Esophagus (tissue), 2 donors: ENCODE data around the gene NCAPD3. TPM values are rescaled to one million over a fixed set of nuclear protein-coding genes. Genes with fewer than 3 reads are reported as not detected.
A peak's percentile ranks its signal among the peaks of the same experiment; 100 is the strongest.

ENCODE experiments used
- H3K27ac ChIP-seq, 2 donors: one replicate each; pipeline ENCODE4 v1.5.1; 2013; ENCODE audit warnings: low read depth in 2 of 2, mild to moderate bottlenecking in 2 of 2, inconsistent platforms in 1 of 2, low read length in 1 of 2, moderate library complexity in 1 of 2
- H3K27me3 ChIP-seq, 2 donors: one replicate each; pipeline ENCODE4 v1.6.1; 2013; ENCODE audit warnings: low read length in 2 of 2, control low read depth in 1 of 2, mild to moderate bottlenecking in 1 of 2; ENCODE audit not compliant: insufficient read depth in 2 of 2, control insufficient read depth in 1 of 2
- H3K36me3 ChIP-seq, 2 donors: one replicate each; pipeline ENCODE4 v1.6.1; 2013; ENCODE audit warnings: low read length in 1 of 2; ENCODE audit not compliant: control insufficient read depth in 2 of 2, insufficient read depth in 2 of 2
- H3K4me1 ChIP-seq, 2 donors: one replicate each; pipeline ENCODE4 v1.6.1; 2013; ENCODE audit warnings: low read length in 1 of 2; ENCODE audit not compliant: control insufficient read depth in 2 of 2, insufficient read depth in 2 of 2
- H3K4me3 ChIP-seq, 2 donors: one replicate each; pipeline ENCODE4 v1.5.1; 2013; ENCODE audit warnings: low read length in 2 of 2, mild to moderate bottlenecking in 2 of 2, low read depth in 1 of 2, moderate library complexity in 1 of 2
- H3K9me3 ChIP-seq, 2 donors: one replicate each; pipeline ENCODE4 v1.6.1; 2013; ENCODE audit warnings: mild to moderate bottlenecking in 2 of 2, low read depth in 1 of 2, low read length in 1 of 2, moderate library complexity in 1 of 2; ENCODE audit not compliant: control insufficient read depth in 2 of 2, insufficient read depth in 1 of 2
- WGBS, 2 donors: extraction: QIAGEN DNeasy Blood & Tissue Kit; methylation state at CpG; one replicate each; pipeline ENCODE4 v1.1.7; 2013; 5-methylcytosine and 5-hydroxymethylcytosine counted together
- polyA plus RNA-seq, 2 donors: library from polyadenylated mRNA; stranded (reverse); fragments of 200-250 nt; gene quantifications; one replicate each; pipeline ENCODE4 v1.2.3, GENCODE V29; 2013
- donor health status: healthy with polysubstance abuse.
- donor health status: Bipolar disorder and iron deficiency.

Gene NCAPD3, protein sequence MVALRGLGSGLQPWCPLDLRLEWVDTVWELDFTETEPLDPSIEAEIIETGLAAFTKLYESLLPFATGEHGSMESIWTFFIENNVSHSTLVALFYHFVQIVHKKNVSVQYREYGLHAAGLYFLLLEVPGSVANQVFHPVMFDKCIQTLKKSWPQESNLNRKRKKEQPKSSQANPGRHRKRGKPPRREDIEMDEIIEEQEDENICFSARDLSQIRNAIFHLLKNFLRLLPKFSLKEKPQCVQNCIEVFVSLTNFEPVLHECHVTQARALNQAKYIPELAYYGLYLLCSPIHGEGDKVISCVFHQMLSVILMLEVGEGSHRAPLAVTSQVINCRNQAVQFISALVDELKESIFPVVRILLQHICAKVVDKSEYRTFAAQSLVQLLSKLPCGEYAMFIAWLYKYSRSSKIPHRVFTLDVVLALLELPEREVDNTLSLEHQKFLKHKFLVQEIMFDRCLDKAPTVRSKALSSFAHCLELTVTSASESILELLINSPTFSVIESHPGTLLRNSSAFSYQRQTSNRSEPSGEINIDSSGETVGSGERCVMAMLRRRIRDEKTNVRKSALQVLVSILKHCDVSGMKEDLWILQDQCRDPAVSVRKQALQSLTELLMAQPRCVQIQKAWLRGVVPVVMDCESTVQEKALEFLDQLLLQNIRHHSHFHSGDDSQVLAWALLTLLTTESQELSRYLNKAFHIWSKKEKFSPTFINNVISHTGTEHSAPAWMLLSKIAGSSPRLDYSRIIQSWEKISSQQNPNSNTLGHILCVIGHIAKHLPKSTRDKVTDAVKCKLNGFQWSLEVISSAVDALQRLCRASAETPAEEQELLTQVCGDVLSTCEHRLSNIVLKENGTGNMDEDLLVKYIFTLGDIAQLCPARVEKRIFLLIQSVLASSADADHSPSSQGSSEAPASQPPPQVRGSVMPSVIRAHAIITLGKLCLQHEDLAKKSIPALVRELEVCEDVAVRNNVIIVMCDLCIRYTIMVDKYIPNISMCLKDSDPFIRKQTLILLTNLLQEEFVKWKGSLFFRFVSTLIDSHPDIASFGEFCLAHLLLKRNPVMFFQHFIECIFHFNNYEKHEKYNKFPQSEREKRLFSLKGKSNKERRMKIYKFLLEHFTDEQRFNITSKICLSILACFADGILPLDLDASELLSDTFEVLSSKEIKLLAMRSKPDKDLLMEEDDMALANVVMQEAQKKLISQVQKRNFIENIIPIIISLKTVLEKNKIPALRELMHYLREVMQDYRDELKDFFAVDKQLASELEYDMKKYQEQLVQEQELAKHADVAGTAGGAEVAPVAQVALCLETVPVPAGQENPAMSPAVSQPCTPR (N-terminal part only)
- 1 to 10 TPM; 4.7 to 8.9 TPM for polyA plus RNA-seq

GRCh38 chr11:134223836-134224709 is at the start of gene NCAPD3, which contains the start of gene VPS26B:
Gene NCAPD3 (minus strand): TSS chr11:134223967. CDS start chr11:134223926, 41 bp downstream.
Gene VPS26B (plus strand): TSS chr11:134224671. CDS start chr11:134225123, 452 bp downstream.
- Histone ChIP-seq H3K9me3 (no peaks in the 10 kb centered on the region), H3K4me1 (peaks cover 0 to 4% of the 10 kb centered on the region in 2 donors), H3K27me3 (no peaks in the 10 kb centered on the region), H3K36me3 (no peaks in the 10 kb centered on the region), H3K27ac (peak within 1 kb of the TSS; percentile 82 to 95), H3K4me3 (peak within 1 kb of the TSS; percentile 92 to 93)
- 0% methylated on average over 72 to 89 of the region's 89 CpGs for WGBS, 2 donors

DNA sequence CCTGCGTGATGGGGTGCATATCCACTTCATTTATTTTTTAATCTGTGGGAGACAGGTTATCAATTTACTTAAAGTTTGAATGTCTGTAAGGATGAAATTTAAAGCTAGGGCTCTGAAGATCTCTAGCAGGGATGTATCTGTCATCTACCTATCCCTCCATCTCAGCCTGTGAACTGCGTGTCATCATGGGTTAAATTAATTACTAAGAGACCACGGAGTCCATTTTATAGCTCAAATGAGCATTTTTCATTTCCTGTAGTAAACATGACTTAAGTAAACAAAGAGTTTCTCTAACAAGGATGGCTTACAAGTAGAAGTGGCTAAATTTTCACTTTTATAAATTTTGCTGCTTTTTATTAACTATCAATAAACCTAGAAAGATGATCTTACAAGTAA is 49.5 kb upstream of the NCAPD3 start:
- H3K4me1 ChIP-seq = peaks cover 6 to 16% of the 10 kb centered on the region in 2 donors
- H3K4me3 ChIP-seq = no peak overlapping the region
- WGBS, 2 donors = 41 to 52% methylated on average over 3 of the region's 3 CpGs
- peaks cover 6 to 18% of the 10 kb centered on the region in 2 donors for H3K27me3 ChIP-seq
- peaks cover 1 to 2% of the 10 kb centered on the region in 2 donors for H3K9me3 ChIP-seq
- H3K27ac ChIP-seq = no peak overlapping the region
- H3K36me3 ChIP-seq = no peaks in the 10 kb centered on the region

DNA sequence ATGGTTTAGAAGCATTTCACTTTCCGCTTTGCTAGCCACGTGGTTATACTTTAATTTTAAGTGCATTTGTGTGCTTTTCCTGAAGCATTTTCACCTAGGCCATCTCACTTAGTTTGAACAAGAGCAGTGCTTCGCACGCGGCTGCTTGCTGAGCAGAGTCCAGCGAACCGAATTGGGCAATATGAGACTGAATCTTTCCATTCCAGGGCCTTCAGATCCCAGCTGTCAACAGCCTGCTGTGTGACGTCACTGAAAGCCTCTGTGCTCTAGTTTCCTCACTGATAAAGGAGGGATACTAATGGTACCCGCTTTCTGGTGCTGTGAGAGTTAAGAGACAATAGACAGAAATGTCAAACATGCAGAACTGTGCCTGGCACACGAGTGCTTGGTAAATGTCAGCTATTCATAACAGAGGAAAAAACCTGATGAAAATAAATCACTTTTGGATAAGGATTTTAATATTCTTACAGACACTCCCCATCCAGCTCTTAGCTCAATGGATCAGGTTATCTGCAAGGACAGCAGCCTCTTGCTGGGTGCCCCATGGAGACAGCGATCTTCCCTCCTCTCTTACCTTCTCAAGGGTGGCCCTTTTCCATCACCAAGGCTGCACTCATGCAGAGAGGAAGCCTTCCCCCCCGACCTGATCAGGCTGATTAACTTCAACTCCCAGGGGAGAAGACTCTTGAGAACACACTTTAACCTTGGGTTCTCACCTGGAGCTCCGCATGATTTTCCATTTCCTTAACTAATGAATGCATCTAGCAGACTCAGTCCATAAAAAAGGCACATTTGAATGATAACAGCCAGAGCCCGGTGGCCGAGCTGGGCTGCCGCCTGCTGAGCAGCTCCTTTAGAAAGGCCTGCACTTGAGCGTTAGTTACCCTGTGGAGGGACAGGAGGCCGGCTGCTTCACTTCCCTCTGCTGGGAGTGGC is 48.9 kb upstream of the NCAPD3 start:
- H3K27me3 ChIP-seq = peaks cover 6 to 18% of the 10 kb centered on the region in 2 donors
- no peaks in the 10 kb centered on the region for H3K9me3 ChIP-seq
- no peak overlapping the region for H3K4me3 ChIP-seq
- whole genome bisulfite sequencing, 2 donors = 41 to 51% methylated on average over 18 of the region's 18 CpGs
- H3K4me1 ChIP-seq = peaks cover 6 to 16% of the 10 kb centered on the region in 2 donors
- H3K36me3 ChIP-seq = no peaks in the 10 kb centered on the region
- no peak overlapping the region for H3K27ac ChIP-seq

- no peak overlapping the region for H3K27ac ChIP-seq
- peaks cover 4 to 11% of the 10 kb centered on the region in 2 donors for H3K27me3 ChIP-seq
- no peaks in the 10 kb centered on the region for H3K9me3 ChIP-seq
- H3K4me1 ChIP-seq = peaks cover 6 to 14% of the 10 kb centered on the region in 2 donors
- no peaks in the 10 kb centered on the region for H3K36me3 ChIP-seq
- H3K4me3 ChIP-seq = no peak overlapping the region
- 92 to 94% methylated on average over 4 of the region's 4 CpGs for WGBS, 2 donors
Measured at GRCh38 chr11:134271978-134272377, 48.2 kb upstream of the NCAPD3 start.

GRCh38 chr11:134270250-134270714 is 46.5 kb upstream of the NCAPD3 start:
- Histone ChIP-seq H3K4me3 (no peak overlapping the region), H3K4me1 (no peaks in the 10 kb centered on the region), H3K36me3 (no peaks in the 10 kb centered on the region), H3K9me3 (no peaks in the 10 kb centered on the region), H3K27ac (no peak overlapping the region), H3K27me3 (no peaks in the 10 kb centered on the region)
- 45 to 48% methylated on average over 5 of the region's 5 CpGs for WGBS, 2 donors

- Histone ChIP-seq H3K4me3 (no peak overlapping the region), H3K27ac (no peak overlapping the region), H3K36me3 (peaks cover 3 to 6% of the 10 kb centered on the region in 2 donors), H3K9me3 (no peaks in the 10 kb centered on the region), H3K27me3 (no peaks in the 10 kb centered on the region), H3K4me1 (no peaks in the 10 kb centered on the region)
- WGBS, 2 donors = 90 to 91% methylated on average over 11 of the region's 11 CpGs
Measured at GRCh38 chr11:134267966-134268365, 44.2 kb upstream of the NCAPD3 start.

- WGBS, 2 donors = 74 to 82% methylated on average over 5 of the region's 5 CpGs
Measured at GRCh38 chr11:134267461-134267860, 43.7 kb upstream of the NCAPD3 start.

DNA sequence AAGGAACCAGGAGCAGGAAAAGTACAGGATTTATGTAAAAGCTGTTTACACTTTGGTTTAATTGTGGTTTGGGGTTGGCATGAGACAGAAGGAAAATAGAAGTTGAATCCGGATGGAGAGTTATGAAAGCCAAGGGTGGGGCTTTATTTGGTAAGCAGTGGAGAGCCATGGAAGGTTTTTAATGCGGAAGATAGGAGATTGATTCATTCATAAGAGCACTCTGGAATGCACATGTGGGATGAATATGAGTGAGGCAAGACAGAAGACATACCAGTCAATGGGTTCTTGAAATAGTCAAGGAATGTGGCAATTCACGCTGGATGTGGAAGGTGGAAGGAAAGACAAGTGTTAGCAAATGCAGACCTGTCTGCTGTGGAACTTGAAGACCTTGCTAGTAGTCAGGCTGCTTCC is 43.1 kb upstream of the NCAPD3 start:
- Histone ChIP-seq H3K4me3 (no peak overlapping the region), H3K36me3 (peaks cover 5 to 11% of the 10 kb centered on the region in 2 donors), H3K27me3 (no peaks in the 10 kb centered on the region), H3K9me3 (no peaks in the 10 kb centered on the region), H3K27ac (no peak overlapping the region), H3K4me1 (no peaks in the 10 kb centered on the region)
- WGBS, 2 donors = 30 to 37% methylated on average over 3 of the region's 3 CpGs

More at GRCh38 chr11:134267461-134267860, 43.7 kb upstream of the NCAPD3 start:
- H3K4me3 ChIP-seq = no peak overlapping the region
- peaks cover 3 to 8% of the 10 kb centered on the region in 2 donors for H3K36me3 ChIP-seq
- no peaks in the 10 kb centered on the region for H3K9me3 ChIP-seq
- H3K4me1 ChIP-seq = no peaks in the 10 kb centered on the region
- no peaks in the 10 kb centered on the region for H3K27me3 ChIP-seq
- H3K27ac ChIP-seq = no peak overlapping the region
